ENCODE data around the gene YPEL3. TPM values are rescaled to one million over a fixed set of nuclear protein-coding genes. Genes with fewer than 3 reads are reported as not detected.

Gene YPEL3
- polyA plus RNA-seq, 2 of the 4 experiments (the other 2 are of a cell fraction): 4.5 to 8.1 TPM

GRCh38 chr16:30065102-30065942 lies 30.7 kb downstream of the YPEL3 start, which contains the start of gene ALDOA (continued):
- TF ChIP-seq, protein P1, sequence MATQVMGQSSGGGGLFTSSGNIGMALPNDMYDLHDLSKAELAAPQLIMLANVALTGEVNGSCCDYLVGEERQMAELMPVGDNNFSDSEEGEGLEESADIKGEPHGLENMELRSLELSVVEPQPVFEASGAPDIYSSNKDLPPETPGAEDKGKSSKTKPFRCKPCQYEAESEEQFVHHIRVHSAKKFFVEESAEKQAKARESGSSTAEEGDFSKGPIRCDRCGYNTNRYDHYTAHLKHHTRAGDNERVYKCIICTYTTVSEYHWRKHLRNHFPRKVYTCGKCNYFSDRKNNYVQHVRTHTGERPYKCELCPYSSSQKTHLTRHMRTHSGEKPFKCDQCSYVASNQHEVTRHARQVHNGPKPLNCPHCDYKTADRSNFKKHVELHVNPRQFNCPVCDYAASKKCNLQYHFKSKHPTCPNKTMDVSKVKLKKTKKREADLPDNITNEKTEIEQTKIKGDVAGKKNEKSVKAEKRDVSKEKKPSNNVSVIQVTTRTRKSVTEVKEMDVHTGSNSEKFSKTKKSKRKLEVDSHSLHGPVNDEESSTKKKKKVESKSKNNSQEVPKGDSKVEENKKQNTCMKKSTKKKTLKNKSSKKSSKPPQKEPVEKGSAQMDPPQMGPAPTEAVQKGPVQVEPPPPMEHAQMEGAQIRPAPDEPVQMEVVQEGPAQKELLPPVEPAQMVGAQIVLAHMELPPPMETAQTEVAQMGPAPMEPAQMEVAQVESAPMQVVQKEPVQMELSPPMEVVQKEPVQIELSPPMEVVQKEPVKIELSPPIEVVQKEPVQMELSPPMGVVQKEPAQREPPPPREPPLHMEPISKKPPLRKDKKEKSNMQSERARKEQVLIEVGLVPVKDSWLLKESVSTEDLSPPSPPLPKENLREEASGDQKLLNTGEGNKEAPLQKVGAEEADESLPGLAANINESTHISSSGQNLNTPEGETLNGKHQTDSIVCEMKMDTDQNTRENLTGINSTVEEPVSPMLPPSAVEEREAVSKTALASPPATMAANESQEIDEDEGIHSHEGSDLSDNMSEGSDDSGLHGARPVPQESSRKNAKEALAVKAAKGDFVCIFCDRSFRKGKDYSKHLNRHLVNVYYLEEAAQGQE (IDR thresholded peaks at IDR 0.05): no peak
- TF ChIP-seq, protein P2, sequence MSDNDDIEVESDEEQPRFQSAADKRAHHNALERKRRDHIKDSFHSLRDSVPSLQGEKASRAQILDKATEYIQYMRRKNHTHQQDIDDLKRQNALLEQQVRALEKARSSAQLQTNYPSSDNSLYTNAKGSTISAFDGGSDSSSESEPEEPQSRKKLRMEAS (IDR thresholded peaks at IDR 0.05): peak; percentile 97
- TF ChIP-seq HOXA7 (CRISPR knock-in tag; IDR thresholded peaks at IDR 0.05): 0 out of 2 replicates have a peak, but pooled peaks have one; percentile 43
- 0 out of 2 replicates have a peak, but pooled peaks have one; percentile 5 for TF ChIP-seq HMGXB4 (CRISPR knock-in tag; IDR thresholded peaks at IDR 0.05; ENCODE audit: borderline replicate concordance)
- TF ChIP-seq HEYL (CRISPR knock-in tag; IDR thresholded peaks at IDR 0.05): no peak
- no peak for TF ChIP-seq JUNB (IDR thresholded peaks at IDR 0.05)
- TF ChIP-seq EHF (CRISPR knock-in tag; IDR thresholded peaks at IDR 0.05): peak; percentile 76
- TF ChIP-seq HDAC2 (IDR thresholded peaks at IDR 0.05): no peak
- TF ChIP-seq ATOH8 (CRISPR knock-in tag; IDR thresholded peaks at IDR 0.05; ENCODE audit: low read depth): peak; percentile 85
- peak; percentile 91 for TF ChIP-seq MAFK (IDR thresholded peaks at IDR 0.05; ENCODE audit: partially characterized antibody)
- peak; percentile 74 for TF ChIP-seq NFE2L2 (conservative IDR thresholded peaks at IDR 0.05; ENCODE audit: low read length)
- peak; percentile 95 for TF ChIP-seq E2F6 (IDR thresholded peaks at IDR 0.05; ENCODE audit: borderline replicate concordance, low read depth)
- 0 out of 5 replicates have a peak, but pooled peaks of 1 of the 2 experiments have one; percentile 13 for TF ChIP-seq EP300 (IDR thresholded peaks at IDR 0.05)
- TF ChIP-seq PHF8 (IDR thresholded peaks at IDR 0.05; ENCODE audit: borderline replicate concordance, low read depth): peak; percentile 77
- TF ChIP-seq HOXB5 (CRISPR knock-in tag; IDR thresholded peaks at IDR 0.05): peak; percentile 77; the same call in 1 of the 2 replicates
- TF ChIP-seq NR3C1 (IDR thresholded peaks at IDR 0.05): no peak
- peak; percentile 65 for TF ChIP-seq PBX3 (IDR thresholded peaks at IDR 0.05)
- no peak for TF ChIP-seq NPAS2 (CRISPR knock-in tag; IDR thresholded peaks at IDR 0.05; ENCODE audit: borderline replicate concordance)

All from A549 (cell line).